KMS-11 (cell line): ENCODE data around the gene CHMP4A.
"Not testable (repeated sequence)": the region's sequence is repeated elsewhere in the genome, so short reads cannot be mapped to it uniquely, and the experiment has no call there.

Source experiments
- H2AFZ ChIP-seq: fragments of 200-600 bp; sonication (generic); 2 replicates; pipeline ENCODE4 v1.6.1; 2016; ENCODE audit warnings: antibody characterized with exemption, mixed run types, low read depth
- H3K27ac ChIP-seq: fragments of 200-600 bp; sonication (generic); 2 replicates; pipeline ENCODE4 v1.6.1; 2016; ENCODE audit warnings: mild to moderate bottlenecking, mixed run types
- H3K27me3 ChIP-seq: fragments of 200-600 bp; sonication (generic); 2 replicates; pipeline ENCODE4 v1.6.1; 2017; ENCODE audit warnings: mild to moderate bottlenecking, low read depth, mixed run types, moderate library complexity; ENCODE audit not compliant: insufficient read depth
- H3K36me3 ChIP-seq: fragments of 200-600 bp; sonication (generic); 2 replicates; pipeline ENCODE4 v1.6.1; 2017; ENCODE audit warnings: mild to moderate bottlenecking, mixed run types; ENCODE audit not compliant: insufficient read depth
- H3K4me1 ChIP-seq: fragments of 200-600 bp; sonication (generic); 2 replicates; pipeline ENCODE4 v1.6.1; 2016; ENCODE audit warnings: mild to moderate bottlenecking, low read depth, mixed run types; ENCODE audit not compliant: poor library complexity, severe bottlenecking
- H3K4me2 ChIP-seq: fragments of 200-600 bp; sonication (generic); 2 replicates; pipeline ENCODE4 v1.7.0; 2016; ENCODE audit warnings: mild to moderate bottlenecking, mixed run types
- H3K4me3 ChIP-seq: fragments of 200-600 bp; sonication (generic); IDR thresholded peaks from 2 replicates; pipeline ENCODE4 v1.6.1; 2017; ENCODE audit warnings: low read depth, low read length, mixed read lengths; ENCODE audit not compliant: insufficient read depth
- H3K79me2 ChIP-seq: fragments of 200-600 bp; sonication (generic); 2 replicates; pipeline ENCODE4 v1.6.1; 2016; ENCODE audit warnings: low read depth, mixed run types; ENCODE audit not compliant: insufficient read depth
- H3K9ac ChIP-seq: fragments of 200-600 bp; sonication (generic); 2 replicates; pipeline ENCODE4 v1.6.1; 2016; ENCODE audit warnings: mild to moderate bottlenecking, mixed run types
- H4K20me1 ChIP-seq: fragments of 200-600 bp; sonication (generic); 2 replicates; pipeline ENCODE4 v1.6.1; 2016; ENCODE audit warnings: mild to moderate bottlenecking, mixed run types; ENCODE audit not compliant: insufficient read depth
- CTCF ChIP-seq: fragments of 200-600 bp; sonication (generic); conservative IDR thresholded peaks from 2 replicates; pipeline ENCODE4 v1.6.1; 2017; ENCODE audit warnings: low read depth, mild to moderate bottlenecking, antibody characterized with exemption, low read length, moderate library complexity, mixed read lengths

Gene CHMP4A

GRCh38 chr14:24249230-24250021, 36.1 kb upstream of the CHMP4A start:
- Histone ChIP-seq H3K4me3 (no peak overlapping the region), H3K4me1 (peaks cover 20% of the 10 kb centered on the region), H4K20me1 (no peaks in the 10 kb centered on the region), H3K79me2 (no peaks in the 10 kb centered on the region), H3K9ac (no peak overlapping the region), H2AFZ (no peak overlapping the region), H3K36me3 (no peaks in the 10 kb centered on the region), H3K27ac (no peak overlapping the region), H3K4me2 (no peak overlapping the region), H3K27me3 (no peaks in the 10 kb centered on the region)
- no peak for TF ChIP-seq CTCF

GRCh38 chr14:24247422-24247821, 34.1 kb upstream of the CHMP4A start:
- no peaks in the 10 kb centered on the region for H4K20me1 ChIP-seq
- TF ChIP-seq CTCF: no peak
- H3K36me3 ChIP-seq: no peaks in the 10 kb centered on the region
- H3K9ac ChIP-seq: peak overlapping the region; percentile 41; the same call in 1 of the 2 replicates
- no peak overlapping the region for H3K4me3 ChIP-seq
- no peaks in the 10 kb centered on the region for H3K27me3 ChIP-seq
- H3K4me1 ChIP-seq: peaks cover 30% of the 10 kb centered on the region
- H2AFZ ChIP-seq: no peak overlapping the region
- H3K27ac ChIP-seq: peak overlapping the region; percentile 79
- no peak overlapping the region; the same call in 1 of the 2 replicates for H3K4me2 ChIP-seq
- H3K79me2 ChIP-seq: no peaks in the 10 kb centered on the region

- Histone ChIP-seq H3K27ac (peak overlapping the region; percentile 79), H4K20me1 (no peaks in the 10 kb centered on the region), H3K27me3 (no peaks in the 10 kb centered on the region), H3K36me3 (no peaks in the 10 kb centered on the region), H3K4me3 (no peak overlapping the region), H3K4me2 (peak overlapping the region; percentile 49), H2AFZ (peak overlapping the region; percentile 68), H3K4me1 (peaks cover 30% of the 10 kb centered on the region), H3K9ac (peak overlapping the region; percentile 41; the same call in 1 of the 2 replicates), H3K79me2 (no peaks in the 10 kb centered on the region)
- TF ChIP-seq CTCF: no peak
Observed at GRCh38 chr14:24246765-24247212, 33.5 kb upstream of the CHMP4A start.

GRCh38 chr14:24245350-24245749, 32.1 kb upstream of the CHMP4A start:
- not testable (repeated sequence) for H3K4me2 ChIP-seq, H4K20me1 ChIP-seq, H3K9ac ChIP-seq, H3K27ac ChIP-seq, H3K36me3 ChIP-seq, H3K79me2 ChIP-seq, H3K27me3 ChIP-seq, H3K4me3 ChIP-seq, H2AFZ ChIP-seq
- peaks cover 36% of the 10 kb centered on the region for H3K4me1 ChIP-seq

GRCh38 chr14:24243336-24243836, 30.1 kb upstream of the CHMP4A start:
- Histone ChIP-seq H3K27me3 (no peaks in the 10 kb centered on the region), H3K9ac (peak overlapping the region; percentile 65; the same call in 1 of the 2 replicates), H3K4me2 (peak overlapping the region; percentile 57), H3K36me3 (no peaks in the 10 kb centered on the region), H4K20me1 (no peaks in the 10 kb centered on the region), H3K27ac (peak overlapping the region; percentile 87), H3K4me1 (peaks cover 36% of the 10 kb centered on the region), H3K79me2 (no peaks in the 10 kb centered on the region), H2AFZ (peak overlapping the region; percentile 66), H3K4me3 (no peak overlapping the region)
- no peak for TF ChIP-seq CTCF
